ENCODE measurements around the gene LZTS2. TPM values are rescaled to one million over a fixed set of nuclear protein-coding genes. Genes with fewer than 3 reads are reported as not detected.
"Not testable (repeated sequence)": the region's sequence is repeated elsewhere in the genome, so short reads cannot be mapped to it uniquely, and the experiment has no call there.

Gene LZTS2
- total RNA-seq, 1 donor from 2014 or later, result 43.6 TPM

- not testable (repeated sequence) for DNase-seq
Observed at GRCh38 chr10:101034404-101034803, 34.8 kb downstream of the LZTS2 start.

- DNase-seq, result no peak
Observed at GRCh38 chr10:101035314-101035713, 35.7 kb downstream of the LZTS2 start.

- no peak for DNase-seq
Observed at GRCh38 chr10:101035916-101036702, 36.5 kb downstream of the LZTS2 start.

GRCh38 chr10:101036726-101037125, 37.1 kb downstream of the LZTS2 start:
- DNase-seq, result no peak

- no peak for DNase-seq
Observed at GRCh38 chr10:101038484-101038883, 38.9 kb downstream of the LZTS2 start.

- DNase-seq, result no peak
Observed at GRCh38 chr10:101040061-101040460, 40.5 kb downstream of the LZTS2 start.

GRCh38 chr10:101040851-101041250, 41.2 kb downstream of the LZTS2 start:
- no peak for DNase-seq

- peak; percentile 90 for DNase-seq
Observed at GRCh38 chr10:101041252-101041761, 41.7 kb downstream of the LZTS2 start.

- no peak for DNase-seq
Observed at GRCh38 chr10:101042118-101042517, 42.5 kb downstream of the LZTS2 start.

GRCh38 chr10:101042667-101043362, 43.2 kb downstream of the LZTS2 start:
- DNase-seq, result peak; percentile 98

GRCh38 chr10:101043363-101043707, 43.7 kb downstream of the LZTS2 start:
- no peak for DNase-seq

GRCh38 chr10:101044117-101044516, 44.5 kb downstream of the LZTS2 start:
- no peak for DNase-seq

- DNase-seq, result no peak
Observed at GRCh38 chr10:101046332-101047238, 47.0 kb downstream of the LZTS2 start.

- no peak for DNase-seq
Observed at GRCh38 chr10:101047268-101047667, 47.7 kb downstream of the LZTS2 start.

- no peak for DNase-seq
Observed at GRCh38 chr10:101047961-101048892, 48.6 kb downstream of the LZTS2 start.

GRCh38 chr10:101050208-101051069, 50.8 kb downstream of the LZTS2 start:
- peak; percentile 69 for DNase-seq

- DNase-seq, result no peak
Observed at GRCh38 chr10:101052285-101052684, 52.7 kb downstream of the LZTS2 start.

GRCh38 chr10:101053516-101053915, 53.9 kb downstream of the LZTS2 start:
- DNase-seq, result no peak

GRCh38 chr10:101054351-101054750, 54.7 kb downstream of the LZTS2 start:
- DNase-seq, result no peak

GRCh38 chr10:101054876-101055275, 55.3 kb downstream of the LZTS2 start:
- DNase-seq, result no peak

- no peak for DNase-seq
Observed at GRCh38 chr10:101055411-101055810, 55.8 kb downstream of the LZTS2 start.

Data from dermis blood vessel endothelial cell (primary cell).